Mesodermal cell (in vitro differentiated cells): ENCODE data around the gene RMC1. TPM values are rescaled to one million over a fixed set of nuclear protein-coding genes. Genes with fewer than 3 reads are reported as not detected.

ENCODE experiments used
- H3K27ac ChIP-seq: 2 replicates; pipeline ENCODE4 v1.7.0; 2013; ENCODE audit warnings: mild to moderate bottlenecking, low read depth, low read length, moderate library complexity; ENCODE audit not compliant: severe bottlenecking
- H3K36me3 ChIP-seq: 2 replicates; pipeline ENCODE4 v1.7.1; 2013; ENCODE audit warnings: mild to moderate bottlenecking, low read length, moderate library complexity; ENCODE audit not compliant: control insufficient read depth, insufficient read depth
- H3K4me1 ChIP-seq: one replicate; pipeline ENCODE4 v1.7.1; 2013; ENCODE audit warnings: mild to moderate bottlenecking, low read length; ENCODE audit not compliant: insufficient read depth, control insufficient read depth, poor library complexity, severe bottlenecking
- H3K4me3 ChIP-seq: 2 replicates; pipeline ENCODE4 v1.7.0; 2013; ENCODE audit warnings: low read length, control low read depth, mild to moderate bottlenecking; ENCODE audit not compliant: insufficient read depth, poor library complexity, severe bottlenecking; ENCODE audit errors: extremely low read depth
- H3K9me3 ChIP-seq: 2 replicates; pipeline ENCODE4 v1.7.1; 2013; ENCODE audit warnings: mild to moderate bottlenecking, low read length, moderate library complexity; ENCODE audit not compliant: control insufficient read depth
- WGBS, 2 experiments: methylation state at CpG; one replicate each; pipeline ENCODE4 v1.1.5; 2013; ENCODE audit warnings: missing lambda C conversion rate in 2 of 2; ENCODE audit not compliant: insufficient coverage in 2 of 2; 5-methylcytosine and 5-hydroxymethylcytosine counted together
- polyA plus RNA-seq, 2 experiments: library from polyadenylated mRNA; stranded (reverse); fragments of 50-300 nt; gene quantifications; one replicate each; pipeline ENCODE4 v1.2.3, GENCODE V29; 2013

RMC1 gene
- polyA plus RNA-seq (2013, experiment 1 of 2) = 24.8 TPM
- polyA plus RNA-seq (2013, experiment 2 of 2) = 21.2 TPM

GRCh38 chr18:23503038-23503962 is at the start of gene RMC1:
TSS of gene RMC1 (plus strand) at chr18:23503511. CDS start at chr18:23503619, 108 bp downstream.
- peak within 1 kb of the TSS; percentile 84 for H3K4me3 ChIP-seq
- 0 to 1% methylated on average over 86 to 99 of the region's 110 CpGs for WGBS, 2 experiments
- H3K9me3 ChIP-seq = no peaks in the 10 kb centered on the region
- peaks cover 8% of the 10 kb centered on the region for H3K4me1 ChIP-seq
- peak within 1 kb of the TSS; percentile 37 for H3K27ac ChIP-seq
- H3K36me3 ChIP-seq = peaks cover 20% of the 10 kb centered on the region

GRCh38 chr18:23453680-23454058 is 49.6 kb upstream of the RMC1 start:
- WGBS, 2 experiments = 2 to 6% methylated on average over 4 to 11 of the region's 11 CpGs
- Histone ChIP-seq H3K36me3 (peaks cover 17% of the 10 kb centered on the region), H3K9me3 (no peaks in the 10 kb centered on the region), H3K4me3 (peak overlapping the region; percentile 98), H3K4me1 (no peaks in the 10 kb centered on the region), H3K27ac (peak overlapping the region; percentile 70)

GRCh38 chr18:23456835-23457234 is 46.5 kb upstream of the RMC1 start:
- WGBS, 2 experiments = no CpG with 5 or more reads among the region's 2 CpGs
- H3K4me3 ChIP-seq = no peak overlapping the region
- H3K9me3 ChIP-seq = no peaks in the 10 kb centered on the region
- H3K4me1 ChIP-seq = no peaks in the 10 kb centered on the region
- H3K36me3 ChIP-seq = peaks cover 29% of the 10 kb centered on the region
- H3K27ac ChIP-seq = no peak overlapping the region

- H3K4me3 ChIP-seq = no peak overlapping the region
- WGBS, 2 experiments = 89 to 100% methylated on average over 1 to 3 of the region's 3 CpGs
These were observed 44.3 kb upstream of the RMC1 start for GRCh38 chr18:23458830-23459529.

GRCh38 chr18:23459530-23459921 is 43.8 kb upstream of the RMC1 start:
- 91 to 96% methylated on average over 7 of the region's 7 CpGs for WGBS, 2 experiments
- Histone ChIP-seq H3K9me3 (no peaks in the 10 kb centered on the region), H3K27ac (no peak overlapping the region), H3K36me3 (peaks cover 53% of the 10 kb centered on the region), H3K4me1 (no peaks in the 10 kb centered on the region), H3K4me3 (no peak overlapping the region)

More at GRCh38 chr18:23458830-23459529, 44.3 kb upstream of the RMC1 start:
- no peak overlapping the region for H3K27ac ChIP-seq
- H3K9me3 ChIP-seq = no peaks in the 10 kb centered on the region
- peaks cover 48% of the 10 kb centered on the region for H3K36me3 ChIP-seq
- no peaks in the 10 kb centered on the region for H3K4me1 ChIP-seq

- Histone ChIP-seq H3K27ac (no peak overlapping the region), H3K4me1 (no peaks in the 10 kb centered on the region), H3K36me3 (peaks cover 54% of the 10 kb centered on the region), H3K4me3 (no peak overlapping the region), H3K9me3 (no peaks in the 10 kb centered on the region)
- 79 to 92% methylated on average over 2 of the region's 2 CpGs for WGBS, 2 experiments
These were observed 42.7 kb upstream of the RMC1 start for GRCh38 chr18:23460285-23461273.

- H3K27ac ChIP-seq = no peak overlapping the region
- WGBS, 2 experiments = no CpG with 5 or more reads among the region's 2 CpGs
- peaks cover 68% of the 10 kb centered on the region for H3K36me3 ChIP-seq
- H3K4me3 ChIP-seq = no peak overlapping the region
- H3K4me1 ChIP-seq = no peaks in the 10 kb centered on the region
- H3K9me3 ChIP-seq = no peaks in the 10 kb centered on the region
These were observed 40.4 kb upstream of the RMC1 start for GRCh38 chr18:23462876-23463275.

- H3K4me1 ChIP-seq = no peaks in the 10 kb centered on the region
- WGBS, 2 experiments = 92 to 93% methylated on average over 2 of the region's 3 CpGs
- no peak overlapping the region for H3K27ac ChIP-seq
- H3K36me3 ChIP-seq = peaks cover 89% of the 10 kb centered on the region
- H3K4me3 ChIP-seq = no peak overlapping the region
- no peaks in the 10 kb centered on the region for H3K9me3 ChIP-seq
These were observed 34.4 kb upstream of the RMC1 start for GRCh38 chr18:23468753-23469459.

- peaks cover 90% of the 10 kb centered on the region for H3K36me3 ChIP-seq
- H3K4me3 ChIP-seq = no peak overlapping the region
- no peak overlapping the region for H3K27ac ChIP-seq
- H3K4me1 ChIP-seq = no peaks in the 10 kb centered on the region
- WGBS, 2 experiments = 90 to 96% methylated on average over 2 of the region's 2 CpGs
- no peaks in the 10 kb centered on the region for H3K9me3 ChIP-seq
These were observed 32.5 kb upstream of the RMC1 start for GRCh38 chr18:23470620-23471387.
